HepG2 (cell line): ENCODE measurements around the gene TOX4. TPM values are rescaled to one million over a fixed set of nuclear protein-coding genes. Genes with fewer than 3 reads are reported as not detected.
A peak's percentile ranks its signal among the peaks of the same experiment; 100 is the strongest.

Experiments used
- ATF1 ChIP-seq: IDR thresholded peaks from 2 replicates; pipeline ENCODE4 v1.6.1; 2016; ENCODE audit warnings: mild to moderate bottlenecking, control low read depth
- CREB3 ChIP-seq: sonication (generic); formaldehyde crosslinking; IDR thresholded peaks from 2 replicates; pipeline ENCODE4 v1.5.0; 2020; ENCODE audit warnings: missing genetic modification reagents
- MTA1 ChIP-seq: sonication (generic); formaldehyde crosslinking; IDR thresholded peaks from 2 replicates; pipeline ENCODE4 v1.4.0; 2020; ENCODE audit warnings: missing genetic modification reagents, mild to moderate bottlenecking, borderline replicate concordance
- POLR2AphosphoS2 ChIP-seq: IDR thresholded peaks from 2 replicates; pipeline ENCODE4 v1.6.1; 2011; ENCODE audit warnings: low read depth, low read length, improper control_type of control experiment
- RFX5 ChIP-seq: IDR thresholded peaks from 2 replicates; pipeline ENCODE4 v1.6.1; 2011; ENCODE audit warnings: low read depth, low read length, improper control_type of control experiment
- YEATS4 ChIP-seq: sonication (generic); formaldehyde crosslinking; IDR thresholded peaks from 2 replicates; pipeline ENCODE4 v1.4.0; 2020; ENCODE audit warnings: missing genetic modification reagents, borderline replicate concordance
- ZBTB44 ChIP-seq: sonication (generic); formaldehyde crosslinking; IDR thresholded peaks from 2 replicates; pipeline ENCODE4 v1.4.0; 2020; ENCODE audit warnings: missing genetic modification reagents
- ZKSCAN5 ChIP-seq: sonication (generic); formaldehyde crosslinking; IDR thresholded peaks from 2 replicates; pipeline ENCODE4 v1.5.1; 2020; ENCODE audit warnings: mild to moderate bottlenecking, missing genetic modification reagents
- ZNF230 ChIP-seq: sonication (generic); formaldehyde crosslinking; IDR thresholded peaks from 2 replicates; pipeline ENCODE4 v1.4.0; 2020; ENCODE audit warnings: mild to moderate bottlenecking, missing genetic modification reagents
- ZNF607 ChIP-seq: sonication (generic); formaldehyde crosslinking; IDR thresholded peaks from 2 replicates; pipeline ENCODE4 v1.5.1; 2020; ENCODE audit warnings: missing genetic modification reagents, mild to moderate bottlenecking, borderline replicate concordance
- ZNF609 ChIP-seq: sonication (generic); formaldehyde crosslinking; IDR thresholded peaks from 2 replicates; pipeline ENCODE4 v1.4.0; 2020; ENCODE audit warnings: mild to moderate bottlenecking, missing genetic modification reagents, borderline replicate concordance
- polyA plus RNA-seq, 8 experiments: library from polyadenylated mRNA; depleted of rRNA in 3 of 8; stranded (reverse) in 7 of 8; unstranded in 1 of 8; fragments of >200 nt; fragmentation: Illumina TruSeq in 4 of 8; extraction: Trizol in 4 of 8; gene quantifications; 2 replicates each; pipeline versions ENCODE4 v1.2.1 to v1.2.3, GENCODE V29; 2011 to 2016; ENCODE audit warnings: low read depth in 4 of 8, missing spikeins in 1 of 8, mixed read lengths in 1 of 8; ENCODE audit not compliant: insufficient read depth in 1 of 8
- total RNA-seq, 5 experiments: library from RNA; depleted of rRNA; stranded (reverse); fragments of >200 nt; fragmentation: Illumina TruSeq; extraction: Trizol; gene quantifications; 2 replicates each; pipeline ENCODE4 v1.2.3, GENCODE V29; 2016; ENCODE audit warnings: low read depth in 1 of 5
- TF ChIP-seq, protein P1 (sequence below): sonication (generic); formaldehyde crosslinking; IDR thresholded peaks from 2 replicates; pipeline ENCODE4 v1.5.0; 2020; ENCODE audit warnings: mild to moderate bottlenecking, missing genetic modification reagents, moderate library complexity
- TF ChIP-seq, protein P2 (sequence below): sonication (generic); formaldehyde crosslinking; IDR thresholded peaks from 2 replicates; pipeline ENCODE4 v1.8.1; 2023; ENCODE audit warnings: mild to moderate bottlenecking, moderate library complexity, missing genetic modification reagents
- TF ChIP-seq, protein P3 (sequence below): sonication (generic); formaldehyde crosslinking; IDR thresholded peaks from 2 replicates; pipeline ENCODE4 v1.4.0; 2020; ENCODE audit warnings: missing genetic modification reagents

Gene TOX4
- total and polyA plus RNA-seq, 2 of the 13 experiments (the other 11 are each of a cell fraction or from before 2014, with no cell fraction given): 71.8 to 163 TPM

GRCh38 chr14:21437063-21437901 is 39.7 kb upstream of the TOX4 start (continued):
- TF ChIP-seq, protein P1, sequence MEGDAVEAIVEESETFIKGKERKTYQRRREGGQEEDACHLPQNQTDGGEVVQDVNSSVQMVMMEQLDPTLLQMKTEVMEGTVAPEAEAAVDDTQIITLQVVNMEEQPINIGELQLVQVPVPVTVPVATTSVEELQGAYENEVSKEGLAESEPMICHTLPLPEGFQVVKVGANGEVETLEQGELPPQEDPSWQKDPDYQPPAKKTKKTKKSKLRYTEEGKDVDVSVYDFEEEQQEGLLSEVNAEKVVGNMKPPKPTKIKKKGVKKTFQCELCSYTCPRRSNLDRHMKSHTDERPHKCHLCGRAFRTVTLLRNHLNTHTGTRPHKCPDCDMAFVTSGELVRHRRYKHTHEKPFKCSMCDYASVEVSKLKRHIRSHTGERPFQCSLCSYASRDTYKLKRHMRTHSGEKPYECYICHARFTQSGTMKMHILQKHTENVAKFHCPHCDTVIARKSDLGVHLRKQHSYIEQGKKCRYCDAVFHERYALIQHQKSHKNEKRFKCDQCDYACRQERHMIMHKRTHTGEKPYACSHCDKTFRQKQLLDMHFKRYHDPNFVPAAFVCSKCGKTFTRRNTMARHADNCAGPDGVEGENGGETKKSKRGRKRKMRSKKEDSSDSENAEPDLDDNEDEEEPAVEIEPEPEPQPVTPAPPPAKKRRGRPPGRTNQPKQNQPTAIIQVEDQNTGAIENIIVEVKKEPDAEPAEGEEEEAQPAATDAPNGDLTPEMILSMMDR (CRISPR knock-in tag): no peak; the same call in 1 of the 2 replicates
- peak; percentile 87; the same call in 1 of the 2 replicates for TF ChIP-seq MTA1
- TF ChIP-seq ZNF609 (CRISPR knock-in tag): no peak; the same call in 1 of the 2 replicates
- peak; percentile 85 for TF ChIP-seq YEATS4
- no peak for TF ChIP-seq RFX5
- peak; percentile 97 for TF ChIP-seq POLR2AphosphoS2
- peak; percentile 87 for TF ChIP-seq ATF1 (CRISPR knock-in tag)
- TF ChIP-seq ZBTB44 (CRISPR knock-in tag): peak; percentile 81
- TF ChIP-seq ZKSCAN5: no peak
- TF ChIP-seq, protein P2, sequence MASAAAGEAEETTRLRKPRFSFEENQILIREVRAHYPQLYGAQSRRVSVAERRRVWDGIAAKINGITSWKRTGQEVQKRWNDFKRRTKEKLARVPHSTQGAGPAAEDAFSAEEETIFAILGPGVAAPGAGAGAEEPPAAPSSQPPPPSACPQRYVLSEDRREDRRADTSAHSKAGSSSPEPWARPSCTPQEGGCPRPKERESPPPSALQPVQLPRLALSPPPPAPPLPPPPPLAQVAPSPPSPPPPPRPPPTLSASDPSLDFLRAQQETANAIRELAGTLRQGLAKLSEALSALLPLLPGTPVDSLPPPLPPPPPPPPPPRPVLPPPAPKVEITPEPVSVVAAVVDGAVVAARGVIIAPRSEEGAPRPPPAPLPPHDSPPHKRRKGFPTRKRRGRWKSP: peak; percentile 87
- TF ChIP-seq, protein P3, sequence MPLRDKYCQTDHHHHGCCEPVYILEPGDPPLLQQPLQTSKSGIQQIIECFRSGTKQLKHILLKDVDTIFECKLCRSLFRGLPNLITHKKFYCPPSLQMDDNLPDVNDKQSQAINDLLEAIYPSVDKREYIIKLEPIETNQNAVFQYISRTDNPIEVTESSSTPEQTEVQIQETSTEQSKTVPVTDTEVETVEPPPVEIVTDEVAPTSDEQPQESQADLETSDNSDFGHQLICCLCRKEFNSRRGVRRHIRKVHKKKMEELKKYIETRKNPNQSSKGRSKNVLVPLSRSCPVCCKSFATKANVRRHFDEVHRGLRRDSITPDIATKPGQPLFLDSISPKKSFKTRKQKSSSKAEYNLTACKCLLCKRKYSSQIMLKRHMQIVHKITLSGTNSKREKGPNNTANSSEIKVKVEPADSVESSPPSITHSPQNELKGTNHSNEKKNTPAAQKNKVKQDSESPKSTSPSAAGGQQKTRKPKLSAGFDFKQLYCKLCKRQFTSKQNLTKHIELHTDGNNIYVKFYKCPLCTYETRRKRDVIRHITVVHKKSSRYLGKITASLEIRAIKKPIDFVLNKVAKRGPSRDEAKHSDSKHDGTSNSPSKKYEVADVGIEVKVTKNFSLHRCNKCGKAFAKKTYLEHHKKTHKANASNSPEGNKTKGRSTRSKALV: 0 out of 2 replicates have a peak, but pooled peaks have one; percentile 28
- TF ChIP-seq CREB3 (CRISPR knock-in tag): no peak
- TF ChIP-seq ZNF230 (CRISPR knock-in tag): 0 out of 2 replicates have a peak, but pooled peaks have one; percentile 36
- peak; percentile 63 for TF ChIP-seq ZNF607
